ENCODE measurements around the gene TRIO.
"Not testable (repeated sequence)": the region's sequence is repeated elsewhere in the genome, so short reads cannot be mapped to it uniquely, and the experiment has no call there.

Gene TRIO

DNA sequence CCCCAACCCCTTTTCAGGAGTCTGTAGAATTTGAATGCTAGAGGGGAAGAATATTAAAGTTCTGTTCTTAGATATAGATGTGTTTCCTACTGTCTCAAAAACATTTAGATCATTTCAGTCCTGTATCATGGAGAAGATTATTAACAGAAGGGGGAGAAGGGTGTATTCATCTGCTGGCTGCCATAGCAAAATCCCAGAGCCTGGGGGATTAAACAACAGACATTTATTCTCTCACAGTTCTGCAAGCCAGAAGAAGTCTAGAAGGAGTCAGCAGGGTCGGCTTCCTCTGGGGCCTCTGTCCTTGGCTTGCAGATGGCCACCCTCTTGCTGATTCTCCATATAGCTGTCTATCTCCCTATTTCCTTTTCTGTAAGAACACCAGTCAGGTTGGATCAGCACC lies 288.4 kb downstream of the TRIO start:
- Mint-ChIP-seq H3K4me1 (peaks cover 35% of the 10 kb centered on the region), H3K9me3 (peaks cover 7 to 10% of the 10 kb centered on the region in 2 donors), H3K27me3 (no peaks in the 10 kb centered on the region), H3K27ac (no peak overlapping the region), H3K4me3 (no peak overlapping the region)
- DNase-seq (no peak), ATAC-seq (no peak)

DNA sequence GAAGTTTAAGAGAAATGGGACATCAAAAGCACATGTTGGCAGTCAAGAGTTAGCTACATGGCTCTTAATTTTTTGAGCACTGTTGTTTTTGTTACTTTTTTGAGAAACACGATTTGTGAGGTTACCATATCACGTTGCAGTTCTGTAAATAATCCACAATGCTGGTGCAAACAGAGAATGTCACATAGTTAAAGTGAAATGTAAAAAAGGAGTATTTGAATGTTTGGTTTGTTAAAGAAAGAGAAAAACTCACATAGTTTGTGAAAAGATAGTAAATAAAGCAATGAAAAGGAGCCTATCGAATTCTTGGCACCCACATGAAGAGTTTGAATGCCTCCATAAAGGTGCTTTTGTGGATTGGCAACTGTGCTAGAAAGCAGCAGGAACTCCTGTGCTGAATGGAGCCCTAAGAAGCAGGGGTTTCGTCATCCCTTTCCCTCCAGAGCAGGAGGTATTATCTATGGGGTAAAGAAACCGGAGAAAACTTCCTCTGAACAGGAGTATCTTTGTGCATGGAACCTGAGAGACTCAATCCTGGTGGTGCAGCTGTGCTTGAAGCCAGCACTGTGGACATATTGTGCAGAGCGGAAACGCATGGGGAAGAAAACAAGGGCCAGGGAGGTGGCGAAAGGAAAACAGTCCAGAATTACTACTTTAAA lies 289.9 kb downstream of the TRIO start:
- DNase-seq (no peak), ATAC-seq (no peak)
- H3K27ac Mint-ChIP-seq, result peak overlapping the region in 1 of 2 donors; percentile 38
- H3K9me3 Mint-ChIP-seq, result peaks cover 10 to 12% of the 10 kb centered on the region in 2 donors
- H3K4me3 Mint-ChIP-seq, result no peak overlapping the region
- peaks cover 35% of the 10 kb centered on the region for H3K4me1 Mint-ChIP-seq
- no peaks in the 10 kb centered on the region for H3K27me3 Mint-ChIP-seq

- Mint-ChIP-seq H3K9me3 (peaks cover 10 to 12% of the 10 kb centered on the region in 2 donors), H3K4me3 (no peak overlapping the region), H3K27me3 (no peaks in the 10 kb centered on the region), H3K4me1 (peaks cover 40% of the 10 kb centered on the region), H3K27ac (no peak overlapping the region)
- no peak for DNase-seq
- ATAC-seq, result no peak
Measured at GRCh38 chr5:14435481-14435880, 292.3 kb downstream of the TRIO start.

- H3K4me3 Mint-ChIP-seq, DNase-seq, H3K27me3 Mint-ChIP-seq, ATAC-seq: not testable (repeated sequence)
- H3K9me3 Mint-ChIP-seq, result peaks cover 10 to 12% of the 10 kb centered on the region in 2 donors
- peaks cover 40% of the 10 kb centered on the region for H3K4me1 Mint-ChIP-seq
- H3K27ac Mint-ChIP-seq, result peak overlapping the region in 1 of 2 donors; percentile 17
Measured at GRCh38 chr5:14436122-14436521, 293.0 kb downstream of the TRIO start.

DNA sequence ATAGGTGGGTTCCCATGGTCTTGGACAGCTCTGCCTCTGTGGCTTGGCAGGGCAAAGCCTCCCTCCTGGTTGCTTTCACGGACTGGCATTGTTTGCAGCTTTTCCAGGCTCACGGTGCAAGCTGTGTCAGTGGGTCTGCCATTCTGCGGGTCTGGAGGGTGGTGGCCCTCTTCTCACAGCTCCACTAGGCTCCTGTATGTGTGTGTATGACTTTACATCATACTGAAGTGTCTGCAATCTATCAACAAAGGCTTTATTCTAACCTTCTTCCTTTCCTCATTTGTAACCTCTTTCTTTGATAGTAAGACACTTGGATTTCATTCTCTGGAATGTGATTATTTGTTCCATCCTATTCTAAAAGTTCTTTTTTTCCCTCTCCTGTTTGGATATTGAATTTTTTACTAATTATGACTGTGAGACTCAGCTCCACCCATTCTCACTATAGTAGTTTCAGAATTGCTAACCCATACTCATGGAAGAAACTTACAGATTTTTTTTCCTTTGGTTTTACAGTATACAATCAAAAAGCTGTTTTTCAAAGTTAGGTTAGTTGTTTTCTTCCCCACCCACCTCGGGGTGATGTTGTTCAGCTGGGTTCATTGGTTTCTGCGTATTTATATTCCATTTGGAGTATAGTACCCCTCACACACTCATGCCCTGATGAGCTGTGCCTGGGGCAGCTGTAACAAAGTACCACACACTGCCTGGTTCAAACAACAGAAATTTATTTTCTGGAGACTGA lies 293.8 kb downstream of the TRIO start:
- Mint-ChIP-seq H3K9me3 (peaks cover 10 to 12% of the 10 kb centered on the region in 2 donors), H3K4me3 (peak overlapping the region; percentile 48 to 81)
- ATAC-seq, result peak; percentile 69

DNA sequence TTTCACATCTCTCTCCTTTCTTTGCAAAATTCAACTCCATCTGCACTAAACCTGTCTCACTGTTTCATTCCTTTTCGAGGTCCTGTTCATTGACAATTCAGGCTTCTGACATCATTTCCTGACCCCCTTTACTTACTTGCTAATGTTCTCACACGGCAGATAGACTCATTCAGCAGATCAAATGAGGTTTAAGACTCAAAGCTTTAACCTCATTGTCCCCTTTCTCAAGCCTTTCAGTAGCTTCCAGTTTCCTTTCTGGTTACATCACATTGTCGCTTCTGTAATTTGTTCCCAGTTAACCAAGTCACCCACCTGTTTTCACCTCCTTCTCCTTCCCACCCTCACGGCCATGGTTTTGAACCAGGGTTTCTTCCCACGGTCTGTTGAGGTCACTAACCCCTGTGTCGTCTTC lies 295.1 kb downstream of the TRIO start:
- peaks cover 40% of the 10 kb centered on the region for H3K4me1 Mint-ChIP-seq
- peak overlapping the region; percentile 16 to 81 for H3K4me3 Mint-ChIP-seq
- H3K27ac Mint-ChIP-seq, result peak overlapping the region; percentile 4 to 93
- DNase-seq (no peak), ATAC-seq (peak; percentile 86)
- H3K9me3 Mint-ChIP-seq, result peaks cover 10 to 12% of the 10 kb centered on the region in 2 donors
- H3K27me3 Mint-ChIP-seq, result peaks cover 10% of the 10 kb centered on the region

More for the DNA sequence above, 293.8 kb downstream of the TRIO start:
- DNase-seq, result no peak
- H3K4me1 Mint-ChIP-seq, result peaks cover 40% of the 10 kb centered on the region
- peaks cover 7% of the 10 kb centered on the region for H3K27me3 Mint-ChIP-seq
- H3K27ac Mint-ChIP-seq, result peak overlapping the region in 1 of 2 donors; percentile 97

DNA sequence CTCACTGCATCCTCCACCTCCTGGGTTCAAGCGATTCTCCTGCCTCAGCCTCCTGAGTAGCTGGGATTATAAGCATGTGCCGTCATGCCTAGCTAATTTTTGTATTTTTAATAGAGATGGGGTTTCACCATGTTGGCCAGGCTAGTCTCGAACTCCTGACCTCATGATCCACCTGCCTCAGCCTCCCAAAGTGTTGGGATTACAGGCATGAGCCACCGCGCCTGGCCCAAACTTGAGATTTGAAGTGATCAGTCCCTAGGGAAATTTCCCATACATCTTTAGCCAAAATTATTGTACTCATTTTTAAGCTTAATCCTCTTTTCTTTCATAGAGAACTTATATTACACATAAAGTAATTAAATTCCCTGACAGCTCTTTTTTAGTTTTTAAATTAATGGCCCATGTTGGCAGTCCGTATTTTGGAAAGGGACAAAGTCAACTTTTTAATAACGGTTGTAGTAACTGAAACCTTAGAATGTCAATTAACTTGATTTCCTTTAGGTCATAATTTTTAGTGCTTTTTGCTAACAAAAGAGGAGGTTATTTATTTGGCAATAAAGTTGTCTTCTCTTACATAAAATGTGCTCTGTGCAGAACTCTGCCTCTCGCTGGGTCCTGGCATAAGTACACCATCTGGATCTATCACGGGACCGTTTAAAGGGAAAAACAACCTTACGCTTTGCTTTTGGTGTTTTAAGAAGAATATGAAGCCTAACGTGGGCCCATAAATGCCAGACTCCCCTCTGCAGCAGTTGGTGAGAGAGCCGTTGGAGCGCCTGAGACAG lies 296.1 kb downstream of the TRIO start:
- ATAC-seq (no peak), DNase-seq (no peak)
- Mint-ChIP-seq H3K4me1 (peaks cover 40% of the 10 kb centered on the region), H3K27me3 (peaks cover 10% of the 10 kb centered on the region), H3K9me3 (peaks cover 10 to 12% of the 10 kb centered on the region in 2 donors), H3K4me3 (no peak overlapping the region), H3K27ac (no peak overlapping the region)

DNA sequence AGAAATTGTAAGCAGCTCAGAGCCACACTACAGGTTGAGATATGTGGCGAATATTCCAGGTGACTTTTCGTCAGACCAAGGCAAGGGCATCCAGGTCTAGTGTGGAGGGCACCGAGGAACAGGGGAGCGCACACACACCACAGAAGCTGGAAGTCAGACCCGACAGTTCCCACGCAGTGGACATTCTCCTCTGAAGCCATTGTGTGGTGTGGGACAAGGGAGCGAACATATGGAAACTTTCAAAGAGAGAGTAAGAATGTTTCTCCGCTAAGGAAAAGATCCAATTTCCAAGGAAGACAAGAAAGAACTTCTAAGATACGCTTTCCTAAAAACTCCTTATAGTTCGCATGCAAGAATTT lies 297.1 kb downstream of the TRIO start:
- DNase-seq (no peak), ATAC-seq (no peak)
- Mint-ChIP-seq H3K27me3 (peaks cover 10% of the 10 kb centered on the region), H3K9me3 (peaks cover 10 to 12% of the 10 kb centered on the region in 2 donors), H3K4me3 (no peak overlapping the region), H3K4me1 (peaks cover 40% of the 10 kb centered on the region), H3K27ac (no peak overlapping the region)

DNA sequence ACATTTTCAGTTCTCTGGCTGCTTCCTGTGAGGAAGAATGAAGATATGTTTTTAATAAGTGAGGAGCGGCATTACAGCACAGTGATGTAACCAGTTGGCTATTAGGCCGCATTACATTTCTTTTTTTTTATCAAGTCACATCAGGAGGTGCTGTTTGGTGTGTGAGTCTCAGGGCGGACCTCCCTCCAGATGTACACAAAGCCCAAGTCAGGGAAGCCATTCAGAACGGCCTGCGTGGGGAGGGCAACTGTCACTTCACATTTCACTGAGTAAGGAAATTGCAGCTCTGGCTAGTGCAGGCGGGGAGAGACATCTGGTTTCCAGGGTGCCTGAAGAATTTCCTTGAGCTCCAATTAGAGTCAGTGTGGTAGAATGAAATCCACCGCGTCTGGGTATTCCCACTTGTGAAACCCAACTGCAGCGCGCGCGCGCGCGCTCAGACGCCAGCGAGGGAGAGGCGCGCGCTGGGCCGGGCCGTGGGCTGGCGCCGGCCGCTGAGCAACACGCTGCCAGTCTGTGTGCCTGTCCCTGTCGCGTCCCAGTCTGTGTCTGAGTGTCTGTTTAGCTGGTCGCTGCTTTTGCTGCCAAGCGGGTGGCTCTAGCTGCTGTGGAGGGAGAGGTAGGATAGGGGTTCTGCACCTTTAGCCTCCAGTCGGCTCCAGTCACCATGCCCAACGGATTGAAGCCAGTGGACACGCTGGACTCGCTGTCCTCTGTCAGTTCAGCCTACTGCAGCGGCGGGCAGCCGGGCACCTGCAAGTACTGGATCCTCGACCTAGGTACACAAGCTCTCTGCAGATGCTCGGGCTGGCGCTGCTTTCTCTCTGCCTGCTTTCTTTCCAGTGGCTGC lies 297.7 kb downstream of the TRIO start:
- DNase-seq (no peak), ATAC-seq (no peak)
- Mint-ChIP-seq H3K9me3 (peaks cover 5 to 10% of the 10 kb centered on the region in 2 donors), H3K27me3 (peaks cover 10% of the 10 kb centered on the region), H3K4me1 (peaks cover 38% of the 10 kb centered on the region), H3K4me3 (no peak overlapping the region), H3K27ac (peak overlapping the region in 1 of 2 donors; percentile 74)

DNA sequence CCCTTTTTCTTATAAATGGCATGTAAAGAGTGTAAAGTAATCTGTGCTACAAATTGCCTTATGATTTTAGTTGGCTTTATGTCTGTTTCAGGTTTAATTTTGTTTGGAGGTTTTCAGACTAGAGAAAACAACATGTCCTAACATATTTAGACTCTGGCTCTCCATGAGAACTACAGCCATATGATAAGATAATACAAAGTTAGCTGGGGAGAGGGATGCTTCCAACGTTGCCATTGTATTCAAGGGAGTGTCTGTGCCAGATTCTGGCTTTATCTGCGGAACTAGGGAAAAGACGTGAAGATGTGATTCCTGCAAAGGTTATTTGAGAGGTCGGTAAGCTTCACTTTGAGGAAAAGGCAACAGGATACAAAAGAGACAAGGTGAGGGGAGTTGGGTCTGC lies 298.5 kb downstream of the TRIO start:
- ATAC-seq, result no peak
- H3K27me3 Mint-ChIP-seq, result peaks cover 10% of the 10 kb centered on the region
- H3K27ac Mint-ChIP-seq, result peak overlapping the region; percentile 79 to 81
- H3K9me3 Mint-ChIP-seq, result peaks cover 0 to 4% of the 10 kb centered on the region in 2 donors
- DNase-seq, result no peak
- no peak overlapping the region for H3K4me3 Mint-ChIP-seq
- H3K4me1 Mint-ChIP-seq, result peaks cover 29% of the 10 kb centered on the region

DNA sequence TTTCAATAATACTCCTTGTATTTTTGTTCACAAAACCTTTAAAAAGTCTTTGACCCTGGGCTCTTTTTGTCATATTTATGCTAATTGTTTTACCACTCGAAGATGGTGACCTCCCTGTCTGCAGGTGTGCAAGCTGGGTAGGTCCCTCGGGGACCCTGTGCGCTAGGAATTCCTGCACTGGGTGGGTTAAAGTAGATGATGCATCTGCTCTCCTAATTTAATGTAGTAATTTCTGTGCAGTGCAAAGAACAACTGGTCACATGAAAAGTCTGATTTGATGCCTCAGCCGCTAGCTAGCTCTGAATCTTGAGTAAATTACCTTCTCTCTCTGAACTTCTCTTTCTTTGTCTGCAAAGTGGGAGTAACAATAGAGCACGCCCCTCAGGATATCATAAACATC lies 299.4 kb downstream of the TRIO start:
- Mint-ChIP-seq H3K4me1 (peaks cover 20% of the 10 kb centered on the region), H3K4me3 (no peak overlapping the region), H3K9me3 (no peaks in the 10 kb centered on the region), H3K27me3 (peaks cover 10% of the 10 kb centered on the region), H3K27ac (no peak overlapping the region)
- DNase-seq (no peak), ATAC-seq (no peak)

GRCh38 chr5:14443671-14444093 lies 300.5 kb downstream of the TRIO start:
- Mint-ChIP-seq H3K27me3 (peaks cover 10% of the 10 kb centered on the region), H3K4me3 (no peak overlapping the region), H3K9me3 (no peaks in the 10 kb centered on the region), H3K4me1 (peaks cover 16% of the 10 kb centered on the region), H3K27ac (no peak overlapping the region)
- no peak for ATAC-seq
- no peak for DNase-seq

- peaks cover 13% of the 10 kb centered on the region for H3K4me1 Mint-ChIP-seq
- H3K27ac Mint-ChIP-seq, result no peak overlapping the region
- no peak overlapping the region for H3K4me3 Mint-ChIP-seq
- H3K27me3 Mint-ChIP-seq, result peaks cover 10% of the 10 kb centered on the region
- H3K9me3 Mint-ChIP-seq, result no peaks in the 10 kb centered on the region
- DNase-seq, result no peak
- ATAC-seq, result no peak
Measured at GRCh38 chr5:14444161-14444560, 301.0 kb downstream of the TRIO start.

GRCh38 chr5:14445013-14445412 lies 301.9 kb downstream of the TRIO start:
- no peak overlapping the region for H3K27ac Mint-ChIP-seq
- H3K27me3 Mint-ChIP-seq, result peaks cover 10% of the 10 kb centered on the region
- no peak for DNase-seq
- H3K4me3 Mint-ChIP-seq, result no peak overlapping the region
- no peak for ATAC-seq
- peaks cover 13% of the 10 kb centered on the region for H3K4me1 Mint-ChIP-seq
- no peaks in the 10 kb centered on the region for H3K9me3 Mint-ChIP-seq

Measured in stimulated activated naive CD8-positive, alpha-beta T cell treated with anti-CD3 and anti-CD28 coated beads, Interleukin-15, amount 100 ng/mL, for 72 hours (primary cell).